Neutrophil (primary cell): ENCODE data around the gene TACC2.
"Not testable (repeated sequence)": the region's sequence is repeated elsewhere in the genome, so short reads cannot be mapped to it uniquely, and the experiment has no call there.

Source experiments
- H3K27ac ChIP-seq: fragments of 200-600 bp; sonication (generic); 2 replicates; pipeline ENCODE4 v1.5.1; 2016; ENCODE audit warnings: mild to moderate bottlenecking, moderate library complexity
- H3K27me3 ChIP-seq: fragments of 200-600 bp; sonication (generic); 2 replicates; pipeline ENCODE4 v1.6.0; 2016; ENCODE audit warnings: mild to moderate bottlenecking
- H3K36me3 ChIP-seq: fragments of 200-600 bp; sonication (generic); 2 replicates; pipeline ENCODE4 v1.5.1; 2017
- H3K4me1 ChIP-seq, 2 experiments: fragments of 200-600 bp in 1 of 2; sonication (generic) in 1 of 2; 1 replicate in 1 of 2; 2 replicates in 1 of 2; pipeline versions ENCODE4 v1.5.1 to v1.6.1; 2013 to 2016; ENCODE audit warnings: low read depth in 1 of 2, low read length in 1 of 2, mild to moderate bottlenecking in 1 of 2, moderate library complexity in 1 of 2; ENCODE audit not compliant: control insufficient read depth in 1 of 2, insufficient read depth in 1 of 2
- H3K4me3 ChIP-seq, 2 experiments: fragments of 200-600 bp in 1 of 2; sonication (generic) in 1 of 2; 1 replicate in 1 of 2; 2 replicates in 1 of 2; pipeline ENCODE4 v1.5.1; 2013 to 2016; ENCODE audit warnings: low read depth in 1 of 2, low read length in 1 of 2, mild to moderate bottlenecking in 1 of 2, moderate library complexity in 1 of 2
- H3K9me3 ChIP-seq: fragments of 200-600 bp; sonication (generic); 2 replicates; pipeline ENCODE4 v1.5.1; 2016
- TF ChIP-seq, protein P1 (sequence below): fragments of 200-600 bp; sonication (generic); IDR thresholded peaks from 2 replicates; pipeline ENCODE4 v1.5.1; 2016; ENCODE audit warnings: antibody characterized with exemption

TACC2 gene

DNA sequence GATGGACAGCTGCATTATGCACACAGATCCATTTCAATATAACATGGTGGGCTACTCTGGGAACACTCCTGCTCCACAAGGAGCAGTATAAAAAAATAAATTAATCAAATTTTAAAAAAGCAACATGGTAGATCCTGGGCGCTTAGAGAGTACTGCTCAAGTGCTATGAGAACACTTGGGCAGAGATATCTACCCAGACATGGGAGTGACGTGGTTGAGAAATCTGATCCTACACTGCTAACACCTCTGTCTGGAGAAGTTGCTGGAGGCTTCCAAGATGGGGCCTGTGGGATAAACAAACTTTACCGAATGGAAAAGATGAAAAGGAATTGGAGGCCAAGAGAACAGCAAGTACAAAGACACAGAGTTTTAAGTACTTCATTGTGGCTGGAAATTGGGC, 23.0 kb upstream of the TACC2 start:
- no peak overlapping the region for H3K27ac ChIP-seq
- no peaks in the 10 kb centered on the region for H3K9me3 ChIP-seq
- peaks cover 51% of the 10 kb centered on the region for H3K36me3 ChIP-seq
- H3K4me3 ChIP-seq = no peak overlapping the region
- H3K27me3 ChIP-seq = no peaks in the 10 kb centered on the region
- TF ChIP-seq, protein P1, sequence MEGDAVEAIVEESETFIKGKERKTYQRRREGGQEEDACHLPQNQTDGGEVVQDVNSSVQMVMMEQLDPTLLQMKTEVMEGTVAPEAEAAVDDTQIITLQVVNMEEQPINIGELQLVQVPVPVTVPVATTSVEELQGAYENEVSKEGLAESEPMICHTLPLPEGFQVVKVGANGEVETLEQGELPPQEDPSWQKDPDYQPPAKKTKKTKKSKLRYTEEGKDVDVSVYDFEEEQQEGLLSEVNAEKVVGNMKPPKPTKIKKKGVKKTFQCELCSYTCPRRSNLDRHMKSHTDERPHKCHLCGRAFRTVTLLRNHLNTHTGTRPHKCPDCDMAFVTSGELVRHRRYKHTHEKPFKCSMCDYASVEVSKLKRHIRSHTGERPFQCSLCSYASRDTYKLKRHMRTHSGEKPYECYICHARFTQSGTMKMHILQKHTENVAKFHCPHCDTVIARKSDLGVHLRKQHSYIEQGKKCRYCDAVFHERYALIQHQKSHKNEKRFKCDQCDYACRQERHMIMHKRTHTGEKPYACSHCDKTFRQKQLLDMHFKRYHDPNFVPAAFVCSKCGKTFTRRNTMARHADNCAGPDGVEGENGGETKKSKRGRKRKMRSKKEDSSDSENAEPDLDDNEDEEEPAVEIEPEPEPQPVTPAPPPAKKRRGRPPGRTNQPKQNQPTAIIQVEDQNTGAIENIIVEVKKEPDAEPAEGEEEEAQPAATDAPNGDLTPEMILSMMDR = no peak
- H3K4me1 ChIP-seq = no peaks in the 10 kb centered on the region

DNA sequence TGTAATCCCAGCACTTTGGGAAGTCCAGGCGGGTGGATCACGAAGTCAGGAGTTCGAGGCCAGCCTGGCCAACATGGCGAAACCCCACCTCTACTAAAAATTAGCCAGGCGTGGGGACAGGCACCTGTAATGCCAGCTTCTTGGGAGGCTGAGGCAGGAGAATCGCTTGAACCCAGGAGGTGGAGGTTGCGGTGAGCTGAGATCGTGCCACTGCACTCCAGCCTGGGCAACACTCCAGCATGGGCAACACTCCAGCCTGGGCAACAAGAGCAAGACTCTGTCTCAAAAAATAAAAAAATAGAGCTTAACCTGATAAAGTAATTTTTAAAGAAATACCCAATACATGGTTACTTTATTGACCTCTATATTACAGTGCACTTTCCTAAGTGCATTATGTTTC, 19.9 kb upstream of the TACC2 start:
- H3K4me3 ChIP-seq, H3K4me1 ChIP-seq, H3K9me3 ChIP-seq, H3K27ac ChIP-seq, H3K27me3 ChIP-seq: not testable (repeated sequence)
- H3K36me3 ChIP-seq = peaks cover 54% of the 10 kb centered on the region

DNA sequence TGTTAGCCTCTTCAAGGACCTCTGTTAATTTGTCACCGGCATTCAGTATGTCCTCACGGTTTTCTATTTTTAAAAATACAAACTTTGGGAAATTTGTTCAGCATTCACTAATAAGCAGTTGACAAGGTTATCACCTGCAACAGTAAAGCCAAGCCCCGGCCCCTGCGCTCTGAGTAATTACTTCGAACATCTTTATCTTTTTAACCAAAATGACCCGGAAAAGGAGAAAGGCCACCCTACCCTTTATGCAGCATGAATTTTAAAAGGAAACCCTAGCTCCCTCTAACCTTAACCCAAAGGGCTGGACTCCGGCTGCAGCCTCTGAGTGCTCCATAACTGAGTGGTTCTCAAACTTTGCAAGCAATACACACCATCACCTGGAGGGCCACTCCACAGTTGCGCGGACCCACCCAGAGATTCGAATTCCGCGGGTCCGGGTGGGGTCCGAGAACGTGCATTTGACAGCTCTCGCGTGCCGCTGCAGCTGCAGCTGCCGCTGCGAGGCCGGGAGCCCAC, 14.9 kb upstream of the TACC2 start:
- peak overlapping the region; percentile 85 for H3K27ac ChIP-seq
- H3K9me3 ChIP-seq = no peaks in the 10 kb centered on the region
- TF ChIP-seq, protein P1 = no peak
- H3K4me3 ChIP-seq = peak overlapping the region; percentile 73 to 79
- peaks cover 16 to 20% of the 10 kb centered on the region in 2 experiments for H3K4me1 ChIP-seq
- H3K27me3 ChIP-seq = no peaks in the 10 kb centered on the region
- H3K36me3 ChIP-seq = peaks cover 16% of the 10 kb centered on the region

DNA sequence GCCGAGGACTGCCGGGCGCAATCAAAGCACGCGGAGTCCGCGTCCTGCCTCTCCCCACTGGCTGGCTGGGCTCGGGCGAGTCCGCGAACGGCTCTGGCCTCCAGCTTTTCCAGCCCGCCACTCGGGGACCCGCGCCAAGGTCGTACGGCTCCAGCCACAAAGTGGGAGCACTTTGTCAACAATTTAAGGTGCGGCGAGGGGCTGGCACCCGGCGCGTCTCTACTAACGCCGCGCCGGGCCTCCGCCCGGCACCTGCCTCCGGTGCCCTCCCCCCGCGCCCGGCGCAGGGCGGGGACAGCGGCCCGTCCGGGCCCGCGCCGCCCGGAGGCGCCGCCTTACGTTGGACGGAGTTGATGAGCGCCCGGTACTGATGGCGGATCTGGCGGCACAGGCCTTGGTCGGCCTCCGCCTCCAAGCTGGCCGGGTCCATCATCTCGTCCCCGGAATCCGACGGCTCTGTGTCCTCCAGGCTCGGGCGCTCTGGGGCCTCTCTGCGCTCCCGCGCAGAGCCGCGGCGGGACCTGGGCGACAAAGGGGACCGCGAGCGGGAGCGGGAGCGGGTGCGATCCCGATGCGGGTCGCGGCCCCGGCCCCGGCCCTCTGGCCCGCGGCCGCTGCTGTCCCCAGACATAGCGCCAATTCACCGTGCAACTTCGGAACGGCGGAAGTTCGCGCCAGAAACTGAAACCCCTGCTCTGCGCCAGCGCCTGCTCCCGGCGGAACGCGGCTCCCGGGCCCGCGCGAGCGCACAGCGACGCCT, 14.2 kb upstream of the TACC2 start, which contains the start of gene NSMCE4A:
Gene NSMCE4A (minus strand): TSS at position 683 of the 760 bp plus-strand sequence. CDS start 52 bp downstream, at position 631.
- Histone ChIP-seq H3K4me3 (peak within 1 kb of the TSS; percentile 73 to 79), H3K36me3 (peaks cover 12% of the 10 kb centered on the region)
- TF ChIP-seq, protein P1 = no peak

DNA sequence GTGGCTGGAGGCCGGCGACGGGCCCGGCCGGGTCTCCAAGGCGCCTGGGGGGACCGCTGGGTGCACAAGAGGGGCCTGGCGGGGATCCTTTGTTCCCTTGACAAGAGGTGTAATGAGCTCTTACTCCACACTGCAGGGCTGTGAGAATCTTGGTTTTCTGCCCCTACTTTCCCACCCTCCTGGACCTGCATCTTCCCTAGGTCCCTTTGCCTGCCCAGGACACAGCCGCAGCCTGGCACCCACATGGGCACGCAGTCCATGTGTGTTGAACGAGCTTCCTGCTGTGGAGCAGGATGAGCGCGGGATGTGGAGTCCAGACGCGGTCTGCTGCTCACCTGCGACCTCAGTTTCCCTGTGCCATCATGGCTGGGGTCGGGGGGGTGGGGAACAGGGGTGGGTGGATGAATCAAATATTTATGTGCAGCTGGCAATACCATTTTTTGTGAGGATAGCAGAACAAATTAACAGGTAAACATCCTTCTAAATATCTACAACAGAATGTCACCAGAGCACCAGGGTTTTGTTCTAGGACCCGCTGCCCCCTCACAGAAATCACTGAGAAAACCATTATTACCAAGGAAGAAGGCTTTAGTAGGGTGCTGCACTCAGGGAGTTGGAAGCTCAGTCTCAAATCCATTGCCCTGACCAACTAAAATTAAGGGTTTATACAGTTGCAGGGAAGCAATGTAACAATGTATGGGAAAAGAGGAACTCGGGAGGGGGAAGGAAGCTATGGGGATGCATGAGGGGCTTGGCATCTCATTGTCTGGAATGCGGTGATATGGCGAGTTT, 13.5 kb upstream of the TACC2 start:
- Histone ChIP-seq H3K27me3 (no peaks in the 10 kb centered on the region), H3K4me1 (peaks cover 16 to 20% of the 10 kb centered on the region in 2 experiments), H3K9me3 (no peaks in the 10 kb centered on the region), H3K27ac (peak overlapping the region; percentile 85), H3K36me3 (peaks cover 6% of the 10 kb centered on the region), H3K4me3 (peak overlapping the region; percentile 73 to 79)
- TF ChIP-seq, protein P1 = peak; percentile 18

More for the DNA sequence above, 14.2 kb upstream of the TACC2 start, which contains the start of gene NSMCE4A:
- Histone ChIP-seq H3K27ac (peak within 1 kb of the TSS; percentile 85), H3K4me1 (peaks cover 16 to 20% of the 10 kb centered on the region in 2 experiments), H3K27me3 (no peaks in the 10 kb centered on the region), H3K9me3 (no peaks in the 10 kb centered on the region)
